ENCODE results near the gene DUS1L.

The DUS1L gene

DNA sequence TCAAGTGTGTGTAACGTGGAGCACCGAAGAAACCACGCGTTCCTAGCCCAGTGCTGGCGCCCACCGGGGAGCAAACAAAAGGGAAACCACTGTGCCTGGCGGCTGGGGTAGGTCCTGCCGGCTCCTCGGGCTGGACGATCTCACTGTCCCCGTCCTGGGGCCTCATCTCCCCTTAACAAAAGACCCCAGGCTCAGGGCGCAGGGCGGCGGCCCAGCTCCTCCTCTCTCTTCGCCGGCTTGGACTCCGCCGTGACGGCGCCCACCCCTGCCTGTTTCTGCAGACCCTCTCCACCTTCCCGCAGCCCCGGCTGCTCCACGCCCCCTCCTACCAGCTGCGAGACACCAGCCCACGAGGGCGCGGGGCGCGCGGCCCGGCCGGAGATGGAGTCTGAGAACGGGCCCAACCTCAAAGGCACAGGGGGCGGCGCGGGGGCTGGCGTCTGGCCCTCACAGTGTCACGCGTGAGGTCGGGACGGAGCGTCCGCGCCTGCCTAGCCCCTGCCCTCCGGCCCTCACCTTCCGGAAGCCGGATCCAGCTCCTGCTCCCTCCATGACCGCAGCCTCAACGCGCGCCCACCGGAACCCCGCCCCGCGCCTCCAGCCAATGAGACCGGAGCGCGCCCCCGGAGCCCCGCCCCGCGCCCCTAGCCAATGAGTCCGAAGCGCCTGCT, 43.2 kb downstream of the DUS1L start, which contains the start of gene CENPX:
CENPX (minus strand) TSS at position 569 of the 671 bp plus-strand sequence; CDS start at position 552, 17 bp downstream.
- DNase-seq = no peak

DNA sequence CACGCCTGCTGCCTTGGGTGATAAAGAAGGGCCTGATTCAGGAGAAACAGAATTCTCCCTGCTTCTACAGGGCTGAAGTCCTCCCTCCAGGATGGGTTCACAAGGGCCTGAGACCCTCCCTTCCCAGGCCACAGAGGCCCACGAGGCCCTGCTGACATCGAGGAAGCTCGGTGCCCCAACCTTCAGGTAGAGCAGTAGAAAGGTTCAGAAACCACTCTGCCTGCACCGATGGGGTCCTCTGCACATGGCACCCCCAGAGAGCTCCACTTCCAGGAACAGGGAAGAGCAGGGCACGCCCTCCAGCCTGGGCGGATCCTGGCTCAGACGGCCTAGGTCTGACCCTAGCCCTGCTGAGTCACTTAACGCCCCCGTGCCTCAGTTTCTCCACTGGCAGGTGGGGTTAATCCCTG, 43.7 kb downstream of the DUS1L start:
- no peak for DNase-seq

DNA sequence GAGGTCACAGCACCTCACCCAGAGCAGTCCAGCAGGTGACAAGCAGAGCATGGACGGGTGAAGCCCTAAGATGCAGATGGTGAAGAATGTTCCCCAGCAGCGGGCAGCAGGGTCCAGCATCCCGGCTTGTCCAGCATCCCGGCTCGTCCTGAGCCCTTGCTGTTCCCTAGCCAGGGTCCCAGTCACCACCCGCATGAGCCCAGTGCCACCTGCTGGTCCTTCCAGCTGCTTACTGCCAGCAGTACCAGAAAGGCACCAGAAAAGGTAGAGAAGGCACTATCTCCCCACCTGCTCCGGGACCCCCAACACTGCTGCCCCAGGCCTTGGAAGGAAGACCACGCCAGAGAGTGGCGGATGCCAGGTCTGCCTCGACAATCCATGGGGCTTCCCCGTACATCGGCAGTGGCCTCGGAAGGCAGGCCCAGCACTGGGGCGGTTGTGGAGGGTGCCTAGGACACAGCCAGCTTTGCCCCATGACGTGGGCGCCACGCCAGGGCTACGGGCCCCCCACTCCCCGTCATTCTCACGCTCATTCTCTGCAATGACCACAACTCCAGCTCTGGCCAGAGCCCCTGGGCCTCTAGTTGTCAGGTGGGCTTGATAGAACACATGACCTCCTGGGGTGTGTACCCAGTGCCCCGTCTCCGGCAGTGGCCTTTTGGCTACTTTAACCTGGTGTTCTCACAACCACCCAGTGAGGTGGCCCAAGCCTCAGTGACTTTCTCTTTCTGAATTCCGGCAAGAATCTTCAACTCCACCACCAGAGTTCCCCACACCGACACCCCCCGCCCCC, 44.3 kb downstream of the DUS1L start:
- DNase-seq = peak; percentile 31

DNA sequence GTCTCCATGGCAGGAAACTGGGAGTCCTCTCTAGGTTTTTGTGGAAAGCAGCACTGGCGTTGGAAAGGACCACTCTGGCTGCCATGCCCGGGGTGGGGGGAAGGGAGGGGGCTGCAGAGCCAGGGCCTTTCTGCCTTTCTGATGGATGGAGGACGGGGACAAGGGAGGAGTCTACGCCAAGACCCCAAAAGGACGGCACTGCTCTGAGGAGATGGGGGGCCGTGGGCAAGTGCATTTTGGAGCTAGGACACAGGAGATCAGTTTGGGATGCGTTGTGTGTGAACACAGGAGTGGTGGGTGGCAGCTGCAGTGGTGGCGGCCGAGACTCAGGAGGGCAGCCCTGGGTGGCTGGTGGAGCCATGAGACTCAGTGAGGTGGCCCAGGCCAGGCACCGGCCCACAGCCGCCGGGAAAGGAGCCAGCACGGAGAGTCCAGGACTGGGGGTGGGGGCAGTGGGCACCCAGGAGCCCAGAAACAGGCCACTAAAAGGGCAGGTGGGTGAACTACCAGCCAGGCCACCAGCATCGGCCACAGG, 45.0 kb downstream of the DUS1L start:
- no peak for DNase-seq

DNA sequence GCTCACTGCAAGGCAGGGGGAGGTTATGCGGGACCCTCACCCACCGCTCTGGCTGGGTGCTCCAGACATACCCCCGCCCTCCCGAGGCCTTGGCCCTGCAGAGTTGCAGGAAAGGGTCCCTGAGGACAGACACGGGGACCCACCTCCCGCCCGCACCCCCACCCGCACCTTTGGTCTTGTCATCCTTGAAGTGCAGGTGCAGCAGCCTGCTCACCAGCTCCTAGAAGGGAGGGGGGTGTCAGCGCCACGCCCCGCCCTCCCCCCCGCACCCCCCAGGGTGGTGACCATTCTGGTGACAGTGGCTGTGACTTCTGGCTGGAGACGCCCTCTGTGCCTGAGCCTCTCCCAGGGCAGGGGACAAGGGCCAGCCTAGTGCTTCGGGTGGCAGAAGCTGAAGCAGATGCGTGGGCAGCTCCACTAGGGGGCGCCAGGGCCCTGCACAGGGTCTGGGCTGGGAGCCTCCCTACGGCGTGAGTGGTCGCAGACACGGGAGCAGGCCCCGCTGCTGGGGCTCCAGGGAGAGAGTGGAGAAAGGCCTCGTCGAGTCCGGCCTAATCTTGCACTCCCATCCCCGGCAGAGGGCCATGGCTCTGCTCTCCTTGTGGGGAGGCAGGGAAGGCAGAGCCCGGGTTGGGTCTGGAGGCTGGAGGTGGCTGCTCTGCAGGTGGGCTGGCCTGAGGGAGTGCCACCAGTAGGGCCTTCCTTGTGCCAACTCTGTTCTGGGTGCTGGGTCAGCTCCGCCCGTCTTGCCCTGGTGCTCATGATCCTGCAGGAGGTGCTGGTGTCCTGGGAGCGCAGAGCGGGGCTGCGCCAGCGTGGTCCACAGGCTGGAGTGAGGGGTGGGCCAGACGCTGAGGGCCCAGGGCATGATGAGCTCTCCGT, 45.7 kb downstream of the DUS1L start:
- DNase-seq = peak; percentile 33

DNA sequence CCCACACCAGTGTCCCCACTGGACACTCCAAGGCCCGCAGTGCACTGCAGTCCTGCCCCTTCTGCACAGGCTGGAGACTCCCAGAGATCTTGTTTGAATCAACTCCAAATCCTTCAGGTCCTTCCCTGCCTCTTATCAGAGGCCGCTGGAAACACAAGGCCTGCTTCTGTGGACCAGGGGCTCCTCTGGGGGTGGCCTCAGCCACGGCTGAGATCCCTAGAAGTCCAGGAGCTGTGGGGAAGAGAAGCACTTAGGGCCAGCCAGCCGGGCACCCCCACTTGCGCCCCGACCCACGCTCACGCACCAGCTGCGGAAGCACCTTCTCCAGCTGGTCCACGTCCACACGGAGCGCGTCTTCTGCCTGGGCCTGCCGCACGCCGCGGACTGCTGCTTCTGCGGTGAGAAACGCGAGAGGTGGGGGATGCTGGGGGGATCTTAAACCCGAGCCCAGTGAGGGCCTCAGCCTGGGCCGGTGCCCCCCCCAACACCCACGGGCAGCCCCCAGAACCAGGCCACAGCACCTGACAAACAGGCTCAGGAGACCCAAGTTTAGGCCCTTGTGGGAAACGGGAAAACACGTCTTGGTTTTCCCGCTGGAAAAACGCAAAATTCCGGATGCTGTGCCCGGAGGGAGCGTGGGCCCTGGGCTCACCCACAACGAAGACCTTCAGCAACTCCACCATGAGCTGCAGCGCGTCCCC, 46.5 kb downstream of the DUS1L start:
- DNase-seq = no peak

DNA sequence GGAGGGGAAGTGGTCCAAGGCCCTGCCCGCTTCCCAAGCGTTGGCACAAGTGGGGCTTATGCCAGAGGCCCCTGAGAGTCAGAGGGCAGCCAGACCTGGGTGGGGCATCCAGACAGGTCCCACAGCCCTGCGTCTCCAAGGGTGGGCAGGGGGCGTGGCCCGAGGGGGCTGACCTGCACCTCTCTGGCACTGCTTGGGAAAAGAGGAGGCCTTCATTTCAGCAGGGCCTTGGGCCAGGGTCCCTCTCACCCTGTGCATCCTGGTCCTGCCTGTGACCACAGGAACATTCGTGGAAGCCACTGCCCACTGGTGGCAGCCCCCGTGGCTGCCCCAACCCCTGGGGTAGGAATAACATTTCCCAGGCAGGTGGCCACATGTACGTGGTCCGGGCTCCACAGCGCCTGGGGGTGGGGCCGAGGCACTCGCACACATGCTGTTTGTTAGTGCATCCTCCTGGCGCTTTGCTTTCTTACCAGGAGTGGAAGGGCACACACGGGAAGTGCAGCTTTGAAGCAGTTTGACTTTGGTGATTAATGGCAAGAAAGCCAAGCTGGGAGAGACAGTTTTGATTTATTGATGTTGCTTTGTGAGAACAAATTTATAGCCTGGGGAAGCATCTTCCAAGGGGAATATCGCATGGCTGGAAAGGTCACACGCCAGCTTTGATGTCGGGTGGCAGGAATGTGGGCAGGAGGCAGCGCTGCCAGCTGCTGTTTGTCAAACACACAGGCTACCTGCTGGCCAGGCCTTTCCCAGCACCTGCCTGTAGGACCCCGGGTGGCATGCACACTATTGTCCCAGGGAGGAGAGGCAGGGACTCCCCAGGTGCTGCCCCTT, 47.2 kb downstream of the DUS1L start:
- no peak for DNase-seq

DNA sequence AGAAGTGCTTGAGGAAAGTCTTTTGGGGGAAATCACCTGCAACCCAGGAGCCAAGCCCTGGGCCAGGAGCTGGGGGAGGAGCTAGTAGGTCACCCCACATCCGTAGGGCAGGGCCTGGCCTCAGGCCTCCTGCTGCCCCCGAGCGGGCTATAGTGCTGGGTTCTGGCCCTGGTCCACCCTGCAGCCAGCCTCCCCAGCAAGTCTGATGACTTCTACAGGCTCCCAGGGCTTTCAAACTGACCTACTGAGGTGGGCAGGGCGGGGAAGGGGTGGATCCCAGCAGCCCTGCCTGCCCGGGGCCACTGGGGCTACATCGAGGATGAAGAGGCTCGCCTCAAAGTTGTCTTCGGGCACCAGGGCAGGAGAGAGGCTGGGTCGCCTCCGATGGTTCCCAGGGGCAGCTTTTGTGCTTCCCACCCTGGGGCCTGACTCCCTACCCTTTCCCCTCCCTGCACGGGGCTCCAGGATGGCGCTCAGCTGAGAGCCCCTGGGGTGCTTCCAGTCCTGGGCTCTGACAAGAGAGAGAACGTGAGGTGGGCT, 47.9 kb downstream of the DUS1L start:
- no peak for DNase-seq

DNA sequence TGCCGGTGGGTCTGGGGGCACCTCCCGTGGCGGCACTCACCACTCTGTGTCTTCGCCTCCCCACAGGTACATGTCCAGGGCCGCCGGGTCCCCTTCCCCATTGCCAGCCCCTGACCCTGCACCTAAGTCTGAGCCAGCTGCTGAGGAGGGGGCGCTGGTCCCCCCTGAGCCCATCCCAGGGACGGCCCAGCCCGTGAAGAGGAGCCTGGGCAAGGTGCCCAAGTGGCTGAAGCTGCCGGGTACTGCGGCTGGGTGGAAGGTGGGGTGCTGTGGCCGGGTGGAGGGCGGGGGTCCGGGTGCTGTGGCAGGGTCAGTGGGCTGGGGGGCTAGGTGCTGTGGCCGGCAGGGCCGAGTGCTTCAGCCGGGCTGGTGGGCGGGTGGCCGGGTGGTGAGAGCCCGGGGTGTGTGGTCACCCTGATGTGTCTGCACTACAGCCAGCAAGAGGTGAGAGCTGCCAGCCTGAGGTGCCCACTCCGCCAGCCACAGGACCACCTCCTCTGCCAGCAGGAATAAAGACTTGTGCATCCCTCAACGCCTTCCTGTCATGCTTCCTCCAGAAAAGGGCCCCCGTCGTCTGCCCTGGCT, 48.6 kb downstream of the DUS1L start:
- DNase-seq = no peak

DNA sequence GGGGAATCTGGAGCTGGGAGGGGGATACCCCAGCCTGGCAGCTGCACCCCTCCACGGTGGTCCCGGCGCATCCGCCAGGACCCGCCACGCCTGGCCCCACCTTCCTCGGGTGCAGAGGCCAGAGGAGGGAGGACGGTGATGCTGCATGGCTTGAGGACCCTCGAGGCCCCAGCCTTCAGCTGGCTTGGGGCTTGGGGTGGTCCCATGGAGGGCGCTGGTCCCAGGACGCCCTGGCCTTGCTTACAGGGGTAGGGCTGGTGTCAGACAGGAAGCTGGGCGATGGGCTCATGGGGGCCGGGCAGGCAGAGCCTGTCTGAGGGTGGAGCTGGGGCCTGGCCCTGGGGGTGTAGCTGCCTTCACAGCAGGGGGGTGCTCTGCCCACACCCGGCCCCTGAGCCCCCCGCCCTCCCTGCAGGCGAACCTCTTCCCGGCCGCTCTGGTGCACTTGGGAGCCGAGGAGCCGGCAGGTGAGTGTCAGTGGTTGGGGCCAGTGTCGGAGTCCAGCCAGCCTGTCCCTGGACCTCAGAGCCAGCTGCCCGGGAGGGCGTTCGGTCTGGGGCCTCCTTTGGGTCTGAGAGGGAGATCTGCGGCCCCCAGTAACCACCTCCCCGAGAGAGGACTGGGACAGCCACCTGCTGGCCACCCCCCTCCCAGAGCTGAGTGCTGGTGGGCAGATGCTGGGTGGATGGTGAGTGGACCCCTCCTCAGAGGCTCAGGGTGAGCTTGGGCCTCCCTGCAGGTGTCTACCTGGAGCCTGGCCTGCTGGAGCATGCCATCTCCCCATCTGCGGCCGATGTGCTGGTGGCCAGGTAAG, 49.3 kb downstream of the DUS1L start:
- no peak for DNase-seq

DNA sequence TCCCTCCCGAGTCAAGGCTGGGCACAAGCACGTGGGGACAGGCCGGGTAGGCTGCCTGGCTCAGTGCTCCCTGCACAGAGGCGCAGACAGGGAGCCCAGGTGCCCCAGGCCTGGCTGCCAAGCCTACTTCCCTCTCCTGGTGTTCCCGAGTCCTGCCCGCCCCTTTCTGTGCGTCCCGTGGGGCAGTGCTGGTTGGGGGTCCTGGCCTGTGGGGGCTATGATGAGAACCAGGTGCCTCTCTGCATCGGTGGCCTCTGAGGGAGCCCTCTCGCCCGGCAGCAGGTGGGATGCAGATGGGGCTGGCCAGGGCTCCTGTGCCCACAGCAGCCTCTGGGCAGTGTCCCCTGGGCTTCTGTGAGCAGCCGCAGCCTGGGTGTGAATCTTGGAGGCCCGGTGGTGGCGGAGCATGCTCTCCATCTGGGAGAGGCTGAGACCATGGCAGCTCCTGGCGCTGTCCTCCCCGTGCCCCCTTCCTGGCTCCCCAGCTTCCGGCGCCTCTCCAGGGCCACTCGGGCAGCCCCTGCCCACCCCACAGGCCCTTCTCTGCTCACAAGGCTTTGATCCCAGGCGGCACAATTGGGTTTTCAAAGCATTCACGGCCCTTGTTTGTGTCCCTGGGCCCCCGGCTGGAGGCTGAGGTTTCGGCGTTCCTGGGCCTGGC, 50.2 kb downstream of the DUS1L start:
- no peak for DNase-seq

DNA sequence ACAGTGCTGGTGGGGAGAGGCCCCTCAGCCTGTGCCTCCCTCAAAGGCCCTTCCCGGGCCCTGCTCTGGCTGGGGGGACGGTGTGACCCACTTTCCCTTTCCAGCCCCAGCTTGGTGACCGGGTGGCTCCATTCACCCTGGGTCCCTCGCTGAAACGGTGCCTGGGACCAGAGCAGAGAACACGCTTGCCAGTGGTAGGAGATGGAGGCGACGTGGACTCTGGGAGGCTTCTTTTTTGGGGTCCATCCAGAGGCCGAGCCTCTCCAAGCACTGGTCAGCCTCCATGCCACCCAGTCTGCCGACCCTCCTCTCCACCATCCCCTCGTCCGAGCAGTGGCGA, 50.7 kb downstream of the DUS1L start:
- no peak for DNase-seq

DNA sequence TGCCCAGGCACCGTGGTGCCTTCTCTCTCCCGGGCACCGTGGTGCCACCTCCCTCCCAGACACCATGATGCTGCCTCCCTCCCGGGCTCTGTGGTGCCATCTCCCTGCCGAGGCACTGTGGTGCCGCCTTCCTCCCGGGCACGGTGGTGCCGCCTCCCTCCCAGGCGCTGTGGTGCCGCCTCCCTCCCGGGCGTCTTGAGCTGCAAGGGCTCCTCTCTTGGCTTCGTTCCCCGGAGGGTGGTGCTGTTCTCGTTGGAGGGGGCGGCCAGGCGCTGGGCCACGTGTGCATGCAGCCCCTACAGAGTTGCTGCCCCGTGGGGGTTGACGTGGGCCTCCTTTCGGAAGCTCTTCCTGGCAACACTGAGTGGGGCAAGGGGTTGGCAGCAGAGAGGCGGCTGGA, 51.2 kb downstream of the DUS1L start:
- DNase-seq = no peak

DNA sequence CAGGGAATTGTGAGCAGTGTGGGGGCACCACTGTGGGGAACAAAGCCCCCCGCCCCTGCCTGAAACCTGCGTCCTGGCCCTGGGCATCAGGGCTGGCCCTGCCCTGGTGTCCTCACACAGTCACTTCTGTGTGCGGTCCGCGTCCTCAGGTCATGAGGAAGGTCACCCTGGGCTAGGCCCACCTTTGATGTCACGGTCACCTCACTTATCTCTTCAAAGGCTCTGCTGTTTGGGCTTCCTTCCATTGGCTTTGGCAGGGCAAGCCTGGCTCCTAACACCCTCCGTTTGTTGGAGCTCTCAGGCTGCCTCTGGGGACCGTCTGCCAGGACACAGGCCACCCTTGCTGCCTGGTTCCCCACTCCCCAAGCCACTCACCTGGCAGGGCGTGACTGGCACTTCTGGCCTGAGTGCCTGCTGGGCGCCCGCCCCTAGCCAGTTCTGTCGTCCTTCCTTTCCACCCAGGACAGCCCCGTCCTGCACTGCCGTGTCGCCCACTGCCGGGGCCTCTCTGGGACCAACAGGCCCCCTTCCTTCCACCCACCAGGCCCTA, 51.8 kb downstream of the DUS1L start:
- DNase-seq = no peak

DNA sequence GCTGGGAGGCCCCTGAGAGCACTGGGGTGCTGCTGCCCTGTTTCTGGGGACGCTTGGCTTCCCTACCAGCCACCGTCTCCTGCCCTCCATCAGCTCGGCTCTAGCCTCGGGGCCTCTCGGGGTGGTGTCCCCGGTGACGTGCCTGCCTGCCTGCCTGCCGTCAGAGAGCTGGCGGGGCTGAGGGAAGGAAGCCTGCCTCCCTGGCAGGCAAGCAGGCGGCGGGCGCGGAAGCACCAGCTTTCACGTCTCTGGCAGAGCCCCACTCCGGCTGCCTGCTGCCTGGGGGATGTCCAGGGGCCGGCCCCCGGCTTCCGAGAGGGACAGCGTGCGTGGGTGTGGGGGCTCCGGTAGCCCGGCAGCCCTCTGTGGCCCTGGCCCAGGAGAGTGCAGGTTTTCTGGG, 52.3 kb downstream of the DUS1L start:
- no peak for DNase-seq

DNA sequence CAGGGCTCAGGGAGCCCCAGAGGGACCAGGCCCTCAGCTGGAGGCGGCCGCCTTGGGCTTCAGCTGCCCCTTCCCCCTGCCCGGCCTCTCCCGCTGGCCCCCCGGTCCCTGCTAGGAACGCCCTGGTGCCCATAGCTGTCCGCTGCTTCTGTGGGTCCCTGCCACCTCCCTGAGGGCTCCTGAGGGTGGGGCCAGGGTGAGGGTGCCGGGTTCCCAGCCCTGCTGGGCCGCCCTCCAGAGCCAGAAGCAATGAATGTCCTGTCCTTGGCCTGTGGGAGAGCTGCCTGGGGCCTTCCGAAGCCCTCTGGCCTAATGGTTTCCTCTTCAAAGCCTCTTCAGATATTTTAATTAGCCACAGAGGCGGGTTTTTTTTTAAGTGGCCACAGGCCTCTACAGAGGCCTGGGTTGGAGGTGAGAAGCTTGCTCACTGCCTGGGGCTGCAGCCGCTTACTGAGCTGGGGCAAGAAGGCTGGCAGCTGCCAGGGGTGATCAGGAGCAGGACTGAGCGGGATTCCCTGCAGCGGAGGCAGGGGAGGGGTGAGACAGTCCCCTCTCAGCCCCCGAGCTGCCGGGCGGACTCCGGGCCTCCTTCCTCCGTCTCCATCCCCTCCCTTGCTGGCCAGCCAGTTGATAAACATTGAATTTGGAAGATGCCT, 52.8 kb downstream of the DUS1L start:
- no peak for DNase-seq

DNA sequence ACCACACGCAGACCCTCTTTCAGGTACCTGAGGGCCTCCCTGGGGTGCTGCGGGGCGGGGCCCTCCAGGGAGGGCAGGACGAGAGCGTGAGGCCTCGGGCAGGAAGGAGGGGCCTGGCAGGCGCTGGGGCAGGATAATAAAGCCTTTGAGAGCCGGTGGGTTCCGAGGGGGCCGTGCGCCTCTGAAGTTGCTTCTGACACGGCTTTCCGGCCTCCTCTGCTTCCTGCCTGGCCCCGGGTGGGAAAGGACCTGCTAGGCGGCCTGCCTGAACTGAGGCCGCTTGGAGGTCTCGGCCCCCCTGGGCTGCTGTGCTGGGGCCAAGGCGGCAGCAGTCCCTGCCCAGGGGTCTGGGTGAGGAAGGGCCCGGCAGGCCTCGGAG, 53.4 kb downstream of the DUS1L start:
- no peak for DNase-seq

DNA sequence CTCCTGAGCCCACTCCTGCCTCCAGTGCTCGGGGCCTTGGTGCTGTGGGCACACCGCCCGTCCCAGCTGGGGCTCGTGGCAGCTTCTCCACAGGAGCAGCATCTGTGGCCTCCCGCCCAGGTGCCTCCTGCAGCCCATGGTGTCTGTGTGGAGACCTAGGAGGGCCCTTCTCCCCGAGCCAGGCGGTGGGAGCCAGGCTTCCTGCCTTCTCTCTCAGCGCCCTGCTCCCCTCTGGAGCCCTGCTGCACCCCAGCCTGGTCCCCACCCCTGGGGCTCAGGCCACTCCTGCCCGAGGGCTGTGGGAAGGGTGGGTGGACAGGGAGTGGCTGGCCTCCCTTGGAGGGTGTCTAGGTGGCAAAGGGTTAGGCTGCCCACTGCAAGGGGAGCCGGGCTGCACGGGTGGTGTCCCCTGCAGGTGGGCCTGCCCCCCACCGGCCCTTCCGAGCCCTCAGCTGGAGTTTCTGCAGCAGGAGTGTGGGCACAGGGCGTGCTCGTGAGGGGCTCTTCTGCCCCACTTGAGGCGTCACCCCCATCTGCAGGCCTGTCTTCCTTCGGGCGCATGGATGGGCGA, 53.9 kb downstream of the DUS1L start:
- DNase-seq = no peak

Data from MV-4-11 (cell line).